GM19239 (cell line): ENCODE results near the gene PSMG1.

Source experiments
- DNase-seq: peaks from one replicate; pipeline ENCODE4 v3.0.0; 2011; ENCODE audit warnings: low spot score; ENCODE audit not compliant: insufficient read length
- FAIRE-seq: peaks from 2 replicates; lab custom pipeline; 2011; peaks lifted over from hg19 to GRCh38; lab: Jason Lieb, UNC

Gene PSMG1

DNA sequence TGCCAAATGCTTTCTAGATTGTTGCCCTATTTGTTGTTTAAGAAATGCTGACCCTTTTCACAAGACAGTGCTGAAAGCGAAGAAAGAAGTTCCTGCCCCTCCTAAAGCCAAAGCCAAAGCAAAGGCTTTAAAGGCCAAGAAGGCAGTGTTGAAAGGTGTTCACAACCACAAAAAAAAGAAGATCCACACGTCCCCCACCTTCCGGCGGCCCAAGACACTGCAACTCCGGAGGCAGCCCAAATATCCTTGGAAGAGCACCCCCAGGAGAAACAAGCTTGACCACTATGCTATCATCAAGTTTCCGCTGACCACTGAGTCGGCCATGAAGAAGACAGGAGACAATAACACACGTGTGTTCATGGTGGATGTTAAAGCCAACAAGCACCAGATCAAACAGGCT, 55.7 kb downstream of the PSMG1 start:
- DNase-seq = no peak
- FAIRE-seq = no peak

DNA sequence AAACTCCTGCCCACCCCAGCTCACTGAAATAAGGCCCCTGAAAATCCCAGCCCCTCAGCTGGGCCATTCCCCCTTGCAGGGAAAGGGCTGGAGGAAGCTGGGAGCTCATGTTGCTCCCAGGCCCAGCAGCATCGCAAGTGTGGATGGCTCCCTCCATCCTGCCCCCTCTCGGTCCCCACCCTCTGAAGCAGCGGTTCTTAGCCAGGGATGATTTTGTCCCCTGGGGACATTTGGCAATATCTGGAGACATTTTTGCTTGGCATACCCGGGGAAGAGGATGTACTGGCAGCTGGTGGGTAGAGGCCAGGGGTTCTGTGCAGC, 56.8 kb downstream of the PSMG1 start:
- DNase-seq (no peak), FAIRE-seq (no peak)

DNA sequence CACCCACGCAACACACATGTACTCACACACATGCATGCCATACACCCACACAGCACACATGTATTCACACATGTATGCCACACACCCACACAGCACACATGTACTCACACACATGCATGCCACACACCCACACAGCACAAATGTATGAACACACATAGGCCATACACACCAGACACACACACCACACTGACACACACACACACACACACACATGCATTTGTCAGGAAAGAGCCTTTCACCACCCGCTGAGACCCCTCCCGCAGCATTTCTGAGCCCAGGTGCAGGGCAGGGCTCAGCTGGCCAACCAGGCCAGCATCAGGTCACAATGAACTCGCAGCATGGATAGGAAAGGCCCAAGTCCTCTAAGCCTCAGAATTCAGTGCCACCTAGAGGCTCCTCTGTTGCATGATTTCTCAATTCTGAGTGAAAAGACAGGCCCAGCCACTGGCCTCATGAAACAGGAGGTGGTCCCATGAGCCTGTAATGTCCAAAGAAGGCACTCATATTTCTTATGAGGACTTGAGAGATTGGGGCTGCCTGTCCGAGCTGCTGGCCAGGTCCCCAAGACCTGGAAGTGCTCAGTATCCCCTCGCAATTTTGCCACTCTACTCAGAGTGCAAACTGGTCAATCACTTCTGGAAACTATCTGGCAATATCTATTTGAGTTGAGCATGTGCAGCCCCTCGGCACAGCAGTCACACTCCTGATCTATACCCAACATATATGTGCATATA, 57.3 kb downstream of the PSMG1 start:
- FAIRE-seq (no peak), DNase-seq (no peak)
